AML-193 (cell line): ENCODE results near the gene EIF5B.
"Not testable (repeated sequence)": the region's sequence is repeated elsewhere in the genome, so short reads cannot be mapped to it uniquely, and the experiment has no call there.

Experiments used
- DNase-seq, 2 experiments: peaks; one replicate each; lab custom pipeline; 2025; lab: John Stamatoyannopoulos, UW

EIF5B gene

GRCh38 chr2:99337113-99338028 is at the start of gene EIF5B:
TSS of gene EIF5B (plus strand) at chr2:99337389. CDS start at chr2:99337555, 166 bp downstream.
- peak; percentile 82 to 86 for DNase-seq

DNA sequence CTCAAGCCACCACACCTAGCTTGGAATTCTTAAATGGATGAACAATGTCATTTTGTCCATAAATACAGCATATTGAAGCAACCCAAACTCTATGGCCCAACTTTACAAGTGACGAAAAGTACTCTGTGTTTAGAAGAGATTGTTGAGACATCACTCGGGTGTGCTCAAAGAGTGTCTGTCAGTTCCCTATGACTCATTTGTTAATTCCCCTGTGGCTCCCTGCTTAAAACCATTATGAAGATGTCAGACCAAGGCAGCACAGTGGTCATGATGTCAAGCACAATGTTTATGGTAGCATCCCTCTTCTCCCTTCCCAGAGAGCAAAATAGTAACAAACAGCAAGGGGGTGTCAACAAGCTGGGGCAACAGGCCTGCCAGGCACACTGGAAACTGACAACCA is 39.2 kb upstream of the EIF5B start:
- no peak for DNase-seq

GRCh38 chr2:99299580-99299979 is 37.6 kb upstream of the EIF5B start:
- DNase-seq = no peak

DNA sequence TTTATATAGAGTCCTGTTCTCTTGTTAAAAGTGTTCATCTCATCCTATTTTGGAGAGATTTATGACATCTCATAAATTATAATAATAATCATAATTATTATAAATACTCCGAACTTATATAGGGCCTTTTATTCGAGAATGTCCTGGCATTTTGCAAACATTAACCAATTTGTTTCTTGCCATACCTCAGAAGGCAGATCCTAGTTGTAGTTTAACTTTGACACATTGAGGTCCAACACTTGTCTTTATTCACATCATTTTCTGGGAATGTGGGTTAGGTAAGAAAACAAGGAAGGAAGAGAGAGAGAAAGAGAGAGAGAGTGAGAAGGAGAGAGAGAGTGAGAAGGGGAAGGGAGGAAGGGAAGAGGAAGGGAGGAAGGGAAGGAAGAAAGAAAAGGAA is 36.1 kb upstream of the EIF5B start, which contains the start of gene LYG1:
TSS of gene LYG1 (minus strand) at position 101 of the 400 bp plus-strand sequence. CDS start 5,527 bp downstream, outside the sequence.
- DNase-seq = not testable (repeated sequence)

DNA sequence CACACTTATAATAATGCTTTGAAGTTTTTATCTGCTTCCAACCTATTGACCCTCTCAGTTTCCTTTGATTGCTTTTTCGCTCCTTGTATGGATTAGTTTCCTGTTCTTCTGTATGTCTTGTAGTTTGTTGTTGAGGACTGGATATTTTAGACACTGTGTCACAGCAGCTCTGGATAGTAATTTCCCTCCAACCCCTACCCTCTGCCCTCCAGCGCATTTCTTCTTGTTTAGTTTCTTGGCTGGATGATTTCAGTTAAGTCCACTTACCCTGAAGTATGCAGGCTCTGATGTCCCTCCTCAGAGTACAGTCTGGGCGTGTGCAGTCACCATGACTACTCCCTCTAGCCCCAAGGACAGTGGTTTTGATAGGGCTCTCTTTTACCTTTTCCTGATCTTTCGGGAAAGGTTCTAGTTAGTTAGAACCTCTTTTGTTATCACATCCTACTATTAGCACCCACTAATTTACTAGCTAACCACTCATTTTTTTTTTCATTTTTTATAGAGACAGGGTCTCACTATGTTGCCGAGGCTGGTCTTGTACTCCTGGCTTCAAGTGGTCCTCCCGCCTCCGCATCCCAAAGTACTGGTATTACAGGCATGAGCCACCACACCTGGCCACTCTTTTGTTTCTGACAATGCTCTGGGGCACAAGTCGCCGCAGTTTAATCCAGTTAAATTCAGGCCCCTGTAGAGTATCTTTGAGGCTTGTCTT is 19.9 kb upstream of the EIF5B start:
- DNase-seq = no peak

- DNase-seq = not testable (repeated sequence)
These were observed 19.4 kb upstream of the EIF5B start for GRCh38 chr2:99317873-99318200.

DNA sequence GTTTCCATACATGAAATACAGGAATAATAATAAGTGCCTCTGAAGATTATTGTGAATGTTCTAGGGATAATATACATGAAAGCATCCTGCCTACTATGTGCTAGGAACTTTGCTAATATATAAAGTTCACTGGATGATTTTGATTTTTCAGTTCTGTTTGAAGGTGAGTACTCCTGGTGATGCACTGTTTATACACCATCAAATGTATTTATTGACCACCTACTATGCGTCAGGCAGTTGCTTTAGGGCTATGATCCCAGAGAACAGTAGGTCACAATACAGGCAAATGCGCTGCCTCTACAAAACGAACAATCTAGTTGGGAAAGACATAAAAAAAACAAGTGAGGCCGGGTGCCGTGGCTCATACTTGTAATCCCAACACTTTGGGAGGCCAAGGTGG is 11.8 kb upstream of the EIF5B start:
- DNase-seq = no peak

DNA sequence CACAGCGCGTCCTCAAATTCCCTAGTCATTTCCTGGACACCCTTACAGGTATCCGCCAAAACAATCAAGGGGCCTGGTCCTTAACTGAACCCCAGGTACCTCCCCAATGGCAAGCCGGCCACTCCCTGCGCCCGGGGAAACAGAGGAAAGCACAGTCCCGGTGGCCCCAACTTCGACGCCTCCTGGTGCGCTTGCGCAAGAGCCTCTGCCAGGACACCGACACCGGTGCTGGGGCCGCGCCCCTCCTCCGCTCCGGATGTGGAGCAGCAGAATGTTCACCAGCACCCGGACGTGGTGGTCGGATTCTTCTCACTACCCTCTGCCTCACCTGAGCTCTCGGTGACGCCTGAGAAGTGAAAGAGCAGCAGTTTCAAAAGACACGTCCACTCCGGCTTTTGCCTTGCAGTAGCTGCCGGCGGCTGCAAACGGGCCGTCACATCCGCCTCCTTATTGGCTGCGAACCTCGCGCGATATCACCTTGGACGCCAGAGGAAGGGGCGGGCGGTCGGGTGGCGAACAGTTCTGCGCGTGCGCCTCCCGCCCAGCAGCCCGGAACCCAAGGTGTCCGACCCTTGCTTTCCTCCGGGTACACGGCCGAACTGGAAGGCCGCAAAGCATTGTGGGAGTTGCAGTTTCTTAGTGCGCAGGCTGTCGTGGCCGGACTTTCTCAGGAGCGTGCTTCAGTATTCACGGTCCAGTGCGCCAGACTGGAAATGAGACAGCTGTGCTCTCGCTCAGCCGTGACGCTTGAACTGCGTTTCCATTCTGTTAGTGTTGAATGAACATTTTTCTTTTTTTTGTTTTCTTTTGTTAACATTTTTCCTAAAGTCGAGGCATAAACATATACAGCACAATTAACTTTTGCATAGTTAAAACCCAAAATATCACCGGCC is 1.0 kb upstream of the EIF5B start, which contains the start of gene TXNDC9:
TSS of gene TXNDC9 (minus strand) at position 423 of the 893 bp plus-strand sequence. CDS start 3,123 bp downstream, outside the sequence.
- DNase-seq = peak; percentile 98 to 99

DNA sequence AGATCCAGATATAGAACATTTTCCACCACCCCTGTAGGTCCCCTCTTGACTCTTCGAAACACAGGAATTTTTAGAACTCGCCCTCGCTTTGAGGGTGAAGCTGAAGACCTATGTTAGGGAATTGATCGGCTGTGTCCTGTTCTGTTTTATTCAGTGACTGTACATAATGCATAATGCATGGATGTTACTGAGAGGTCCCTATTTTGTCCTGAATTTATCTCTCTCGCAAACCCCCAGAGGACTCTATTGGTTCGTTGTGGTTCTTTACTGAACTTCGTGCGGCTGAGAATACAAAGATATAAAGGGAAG is 431 bp upstream of the EIF5B start:
- no peak for DNase-seq

GRCh38 chr2:99338029-99338585 is 918 bp downstream of the EIF5B start:
- peak; percentile 18 to 33 for DNase-seq

DNA sequence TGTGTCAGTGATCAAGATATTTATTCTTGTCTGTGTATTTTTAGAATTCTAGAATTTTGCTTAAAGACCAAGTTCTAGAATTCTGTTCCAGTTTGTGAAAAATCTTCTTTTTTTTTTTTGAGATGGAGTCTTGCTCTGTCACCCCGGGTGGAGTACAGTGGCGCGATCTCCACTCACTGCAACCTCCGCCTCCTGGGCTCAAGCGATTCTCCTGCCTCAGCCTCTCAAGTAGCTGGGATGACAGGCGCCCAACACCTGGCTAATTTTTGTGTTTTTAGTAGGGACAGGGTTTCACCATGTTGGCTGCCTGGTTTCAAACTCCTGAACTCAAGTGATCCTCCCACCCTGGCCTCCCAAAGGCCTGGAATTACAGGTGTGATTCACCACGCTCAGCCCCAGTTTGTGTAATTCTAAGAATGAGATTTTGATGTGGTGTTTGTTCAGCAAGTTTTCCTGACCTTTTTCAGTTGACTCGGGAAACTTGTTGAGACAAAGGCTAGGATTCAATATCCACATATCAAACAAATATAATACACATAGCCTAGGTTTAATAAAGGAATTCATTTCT is 3.6 kb downstream of the EIF5B start:
- DNase-seq = no peak

DNA sequence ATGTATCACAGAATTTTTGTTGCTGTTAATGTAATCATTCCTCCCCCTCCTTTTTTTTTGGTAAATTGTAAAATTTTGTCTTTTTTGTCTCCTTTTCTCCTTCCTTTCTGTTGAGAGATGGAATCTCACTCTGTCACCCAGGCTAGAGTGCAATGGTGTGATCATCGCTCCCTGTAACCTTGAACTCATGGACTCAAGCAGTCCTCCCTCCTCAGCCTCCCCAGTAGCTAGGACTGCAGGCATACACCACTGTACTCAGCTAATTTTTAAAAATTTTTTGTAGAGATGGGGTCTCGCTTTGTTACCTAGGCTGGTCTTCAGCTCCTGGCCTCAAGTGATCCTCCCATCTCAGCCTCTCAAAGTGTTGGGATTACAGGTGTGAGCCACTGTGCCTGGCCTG is 5.3 kb downstream of the EIF5B start:
- no peak for DNase-seq

GRCh38 chr2:99345446-99345845 is 8.3 kb downstream of the EIF5B start:
- DNase-seq = not testable (repeated sequence)

DNA sequence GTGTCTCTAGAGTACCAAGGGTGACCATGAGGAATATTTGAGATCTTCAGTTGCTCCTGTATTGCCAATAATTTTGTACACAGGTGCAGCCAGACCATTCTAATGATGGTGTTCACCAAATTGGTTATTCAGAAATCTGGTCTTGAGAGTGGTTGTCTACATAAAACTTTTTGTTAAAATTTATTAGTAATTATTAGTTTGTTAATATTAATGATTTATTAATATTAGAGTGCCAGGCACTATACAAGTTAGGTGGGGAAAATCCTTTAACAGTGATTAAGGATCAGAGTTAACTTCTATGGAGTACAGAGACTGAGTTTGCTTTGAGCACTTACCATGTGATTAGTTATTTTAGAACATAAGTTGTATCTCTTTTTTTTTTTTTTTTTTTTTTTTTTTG is 9.0 kb downstream of the EIF5B start:
- no peak for DNase-seq

DNA sequence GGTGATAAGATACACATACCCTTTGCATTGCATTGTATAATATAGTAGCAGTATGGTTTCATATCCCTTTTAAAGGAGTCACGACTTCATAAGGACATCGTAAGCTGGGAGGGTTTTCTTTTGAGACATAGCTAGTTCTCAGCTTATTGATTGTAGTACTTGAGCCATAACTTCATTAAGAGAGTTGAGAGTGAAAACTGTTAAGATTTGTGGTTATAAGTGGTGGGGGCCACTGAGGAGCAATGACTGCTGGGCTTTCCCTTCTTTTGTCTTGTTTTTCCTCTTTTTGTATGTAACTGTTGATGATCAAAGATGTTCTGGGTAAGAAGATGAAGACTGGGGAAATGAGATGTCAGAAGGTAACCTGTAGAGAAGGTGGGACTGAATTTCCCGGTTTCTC is 11.0 kb downstream of the EIF5B start:
- DNase-seq = no peak

DNA sequence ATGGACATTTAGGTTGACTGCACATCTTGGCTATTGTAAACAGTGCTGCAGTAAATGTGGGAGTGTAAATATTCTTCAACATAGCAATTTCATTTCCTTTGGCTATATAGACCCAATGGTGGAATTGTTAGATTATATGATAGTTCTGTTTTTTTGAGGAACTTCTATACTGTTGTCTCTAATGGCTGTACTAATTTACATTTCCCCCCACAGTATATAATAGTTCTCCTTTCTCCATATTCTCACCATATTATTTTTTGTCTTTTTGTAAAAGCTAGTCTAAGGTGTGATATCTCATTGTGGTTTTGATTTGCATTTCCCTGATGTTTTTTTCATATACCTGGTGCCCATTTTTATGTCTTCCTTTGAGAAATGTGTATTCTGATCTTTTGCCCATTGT is 13.0 kb downstream of the EIF5B start:
- no peak for DNase-seq

- DNase-seq = no peak
These were observed 16.9 kb downstream of the EIF5B start for GRCh38 chr2:99354070-99354469.

DNA sequence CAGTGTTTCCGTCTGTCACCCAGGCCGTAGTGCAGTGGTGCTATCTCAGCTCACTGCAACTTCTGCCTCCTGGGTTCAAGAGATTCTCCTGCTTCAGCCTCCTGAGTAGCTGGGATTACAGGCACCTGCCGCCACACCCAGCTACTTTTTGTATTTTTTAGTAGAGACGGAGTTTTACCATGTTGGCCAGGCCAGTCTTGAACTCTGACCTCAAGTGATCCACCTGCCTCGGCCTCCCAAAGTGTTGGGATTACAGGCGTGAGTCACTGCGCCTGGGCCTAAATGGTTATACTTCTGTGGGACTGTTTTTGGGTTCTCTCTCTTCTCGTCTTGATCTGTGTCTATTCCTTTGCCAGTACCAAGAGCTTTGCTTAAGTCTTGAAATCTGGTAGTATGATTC is 17.6 kb downstream of the EIF5B start:
- not testable (repeated sequence) for DNase-seq

DNA sequence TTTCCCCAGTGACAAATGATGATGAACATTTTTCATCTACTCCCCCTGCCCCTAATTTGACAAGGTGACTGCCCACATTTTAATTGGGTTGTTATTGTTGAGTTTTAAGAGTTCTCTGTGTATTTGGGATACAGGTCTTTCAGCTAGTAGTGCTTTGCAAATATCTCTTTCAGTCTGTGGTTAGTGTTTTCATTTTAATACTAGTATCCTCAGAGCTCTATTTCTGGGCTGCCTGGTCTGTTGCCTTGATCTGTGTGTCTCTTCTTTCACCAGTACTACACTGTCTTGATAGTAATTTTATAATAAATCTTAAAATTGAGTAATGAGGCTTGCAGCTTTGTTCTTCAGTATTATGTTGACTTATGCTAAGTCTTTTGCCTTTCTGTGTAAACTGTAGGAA is 19.7 kb downstream of the EIF5B start:
- DNase-seq = no peak

GRCh38 chr2:99365661-99366060 is 28.5 kb downstream of the EIF5B start:
- no peak for DNase-seq

DNA sequence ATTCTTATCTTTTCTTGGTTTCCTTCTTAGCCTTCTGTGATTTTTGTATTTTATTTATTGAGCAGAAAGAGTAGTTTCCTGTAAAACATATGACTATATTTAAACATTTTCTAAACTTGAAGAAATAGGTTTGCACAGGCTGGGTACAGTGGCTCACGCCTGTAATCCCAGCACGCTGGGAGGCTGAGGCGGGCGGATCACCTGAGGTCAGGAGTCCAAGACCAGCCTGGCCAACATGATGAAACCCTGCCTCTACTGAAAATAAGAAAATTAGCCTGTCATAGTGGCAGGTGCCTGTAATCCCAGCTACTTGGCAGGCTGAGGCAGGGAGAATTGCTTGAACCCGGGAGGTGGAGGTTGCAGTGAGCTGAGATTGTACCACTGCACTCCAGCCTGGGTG is 31.7 kb downstream of the EIF5B start:
- not testable (repeated sequence) for DNase-seq

DNA sequence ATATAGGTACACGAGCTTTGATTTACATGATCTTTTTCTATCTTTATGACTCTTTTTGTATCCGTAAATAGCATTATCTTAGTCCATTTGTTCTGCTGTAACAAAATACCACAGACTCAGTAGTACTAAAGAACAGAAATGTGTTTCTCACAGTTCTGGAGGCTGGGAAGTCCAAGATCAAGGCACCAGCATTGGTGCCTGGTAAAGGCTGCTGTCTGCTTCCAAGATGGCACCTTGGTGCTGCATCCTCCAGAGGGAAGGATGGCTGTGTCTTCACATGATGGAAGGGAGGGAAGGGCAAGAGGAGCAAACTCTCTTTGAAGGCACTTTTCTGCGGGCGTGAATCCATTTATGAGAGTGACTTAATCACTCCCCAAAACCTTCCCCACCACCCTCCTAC is 36.0 kb downstream of the EIF5B start:
- DNase-seq = no peak
